ENCODE results near the gene LGR4. TPM values are rescaled to one million over a fixed set of nuclear protein-coding genes. Genes with fewer than 3 reads are reported as not detected.
"Not testable (repeated sequence)": the region's sequence is repeated elsewhere in the genome, so short reads cannot be mapped to it uniquely, and the experiment has no call there.

Gene LGR4
- total RNA-seq, 1 donor from 2014 or later: 62.7 TPM

- H3K4me3 ChIP-seq (ENCODE audit: low read depth, low read length): no peak overlapping the region
- no peak for DNase-seq (ENCODE audit: low read depth)
- no peak for TF ChIP-seq CTCF (conservative IDR thresholded peaks at IDR 0.05; ENCODE audit: low read depth, low read length)
These were observed 21.2 kb downstream of the LGR4 start for GRCh38 chr11:27451244-27451965.

- not testable (repeated sequence) for H3K4me3 ChIP-seq (ENCODE audit: low read depth, low read length); DNase-seq (ENCODE audit: low read depth)
These were observed 24.4 kb downstream of the LGR4 start for GRCh38 chr11:27448184-27448540.

- no peak overlapping the region for H3K4me3 ChIP-seq (ENCODE audit: low read depth, low read length)
- TF ChIP-seq CTCF (conservative IDR thresholded peaks at IDR 0.05; ENCODE audit: low read depth, low read length): no peak
- no peak for DNase-seq (ENCODE audit: low read depth)
These were observed 25.1 kb downstream of the LGR4 start for GRCh38 chr11:27447288-27448183.

GRCh38 chr11:27445625-27446024 is 27.0 kb downstream of the LGR4 start:
- no peak for TF ChIP-seq CTCF (conservative IDR thresholded peaks at IDR 0.05; ENCODE audit: low read depth, low read length)
- H3K4me3 ChIP-seq (ENCODE audit: low read depth, low read length): no peak overlapping the region
- no peak for DNase-seq (ENCODE audit: low read depth)

- TF ChIP-seq CTCF (conservative IDR thresholded peaks at IDR 0.05; ENCODE audit: low read depth, low read length): no peak
- no peak for DNase-seq (ENCODE audit: low read depth)
- no peak overlapping the region for H3K4me3 ChIP-seq (ENCODE audit: low read depth, low read length)
These were observed 27.8 kb downstream of the LGR4 start for GRCh38 chr11:27444801-27445215.

- no peak for TF ChIP-seq CTCF (conservative IDR thresholded peaks at IDR 0.05; ENCODE audit: low read depth, low read length)
- no peak overlapping the region for H3K4me3 ChIP-seq (ENCODE audit: low read depth, low read length)
- no peak for DNase-seq (ENCODE audit: low read depth)
These were observed 28.7 kb downstream of the LGR4 start for GRCh38 chr11:27443746-27444507.

GRCh38 chr11:27443227-27443626 is 29.4 kb downstream of the LGR4 start:
- DNase-seq (ENCODE audit: low read depth): no peak
- TF ChIP-seq CTCF (conservative IDR thresholded peaks at IDR 0.05; ENCODE audit: low read depth, low read length): no peak
- no peak overlapping the region for H3K4me3 ChIP-seq (ENCODE audit: low read depth, low read length)

Data from epithelial cell of proximal tubule (primary cell).